CD14-positive monocyte (primary cell): Measurements from ENCODE around the gene CNPY1. TPM values are rescaled to one million over a fixed set of nuclear protein-coding genes. Genes with fewer than 3 reads are reported as not detected.

Experiments used
- DNase-seq, 3 donors: peaks; one replicate each; pipeline ENCODE4 v3.0.0-alpha.2; 2011 to 2022
- H2AFZ ChIP-seq: 2 replicates; pipeline ENCODE4 v1.6.0; 2012; ENCODE audit warnings: mild to moderate bottlenecking, low read depth, low read length, inconsistent platforms; ENCODE audit not compliant: insufficient read depth, poor library complexity, severe bottlenecking
- H3K27ac ChIP-seq, 2 donors: 1 replicate in 1 of 2; 2 replicates in 1 of 2; pipeline ENCODE4 v1.5.1; 2012 to 2013; ENCODE audit warnings: low read length in 2 of 2, control low read depth in 1 of 2, inconsistent platforms in 1 of 2, low read depth in 1 of 2, mild to moderate bottlenecking in 1 of 2
- H3K27me3 ChIP-seq, 2 donors: one replicate each; pipeline versions ENCODE4 v1.6.0 to v1.6.1; 2011 to 2013; ENCODE audit warnings: low read length in 2 of 2; ENCODE audit not compliant: control insufficient read depth in 2 of 2, insufficient read depth in 2 of 2
- H3K36me3 ChIP-seq, 2 donors: replicated peaks in 1 of 2; 1 replicate in 1 of 2; 2 replicates in 1 of 2; pipeline versions ENCODE4 v1.5.1 to v1.6.1; 2012 to 2013; ENCODE audit warnings: low read length in 2 of 2, control low read depth in 1 of 2, inconsistent platforms in 1 of 2, mild to moderate bottlenecking in 1 of 2; ENCODE audit not compliant: insufficient read depth in 2 of 2, control insufficient read depth in 1 of 2
- H3K4me1 ChIP-seq, 2 donors: 1 replicate in 1 of 2; 2 replicates in 1 of 2; pipeline versions ENCODE4 v1.5.1 to v1.6.1; 2012 to 2013; ENCODE audit warnings: low read length in 2 of 2, control low read depth in 1 of 2, inconsistent platforms in 1 of 2, mild to moderate bottlenecking in 1 of 2, moderate library complexity in 1 of 2; ENCODE audit not compliant: insufficient read depth in 2 of 2, control insufficient read depth in 1 of 2
- H3K4me2 ChIP-seq: replicated peaks from 2 replicates; pipeline ENCODE3; 2012; ENCODE audit warnings: low read length, moderate library complexity, mild to moderate bottlenecking; ENCODE audit not compliant: poor library complexity, severe bottlenecking; ENCODE audit errors: extremely low read depth
- H3K4me3 ChIP-seq, 3 experiments: fragments of 200-600 bp in 1 of 3; sonication (generic) in 1 of 3; replicated peaks in 1 of 3; 1 replicate in 2 of 3; 2 replicates in 1 of 3; pipeline ENCODE4 v1.5.1; 2011 to 2013; ENCODE audit warnings: low read length in 3 of 3, mild to moderate bottlenecking in 3 of 3, control low read depth in 2 of 3, low read depth in 2 of 3, inconsistent platforms in 1 of 3, moderate library complexity in 1 of 3
- H3K79me2 ChIP-seq: 2 replicates; pipeline ENCODE4 v1.6.0; 2012; ENCODE audit warnings: mild to moderate bottlenecking, control low read depth, inconsistent platforms, low read length, moderate library complexity; ENCODE audit not compliant: insufficient read depth
- H3K9ac ChIP-seq: 2 replicates; pipeline ENCODE4 v1.6.0; 2017; ENCODE audit warnings: low read length, mild to moderate bottlenecking; ENCODE audit not compliant: insufficient read depth, poor library complexity, severe bottlenecking
- H3K9me3 ChIP-seq, 2 donors: replicated peaks in 1 of 2; 1 replicate in 1 of 2; 2 replicates in 1 of 2; pipeline versions ENCODE4 v1.5.1 to v1.6.1; 2012 to 2013; ENCODE audit warnings: low read length in 2 of 2, control low read depth in 1 of 2; ENCODE audit not compliant: control insufficient read depth in 1 of 2, insufficient read depth in 1 of 2
- H4K20me1 ChIP-seq: 2 replicates; pipeline ENCODE4 v1.6.0; 2012; ENCODE audit warnings: mild to moderate bottlenecking, low read length, control low read depth, moderate library complexity; ENCODE audit not compliant: insufficient read depth
- H3K27ac Mint-ChIP-seq, 7 donors: one replicate each; pipeline ENCODE4 v1.8.0; 2020; ENCODE audit warnings: mild to moderate bottlenecking in 7 of 7, mixed read lengths in 7 of 7, moderate library complexity in 6 of 7, inconsistent platforms in 2 of 7
- H3K27me3 Mint-ChIP-seq, 3 donors: one replicate each; pipeline ENCODE4 v1.8.0; 2021 to 2022; ENCODE audit warnings: low read depth in 3 of 3, mild to moderate bottlenecking in 3 of 3, mixed read lengths in 3 of 3, moderate library complexity in 3 of 3, inconsistent platforms in 1 of 3
- H3K36me3 Mint-ChIP-seq, 2 donors: one replicate each; pipeline ENCODE4 v1.8.0; 2020; ENCODE audit warnings: mixed read lengths in 2 of 2, inconsistent platforms in 1 of 2, mild to moderate bottlenecking in 1 of 2
- H3K4me1 Mint-ChIP-seq: one replicate; pipeline ENCODE4 v1.8.0; 2020; ENCODE audit warnings: mild to moderate bottlenecking, mixed read lengths
- H3K4me3 Mint-ChIP-seq, 2 donors: one replicate each; pipeline ENCODE4 v1.8.0; 2020; ENCODE audit warnings: mild to moderate bottlenecking in 2 of 2, mixed read lengths in 2 of 2, moderate library complexity in 1 of 2
- H3K9me3 Mint-ChIP-seq, 7 donors: one replicate each; pipeline ENCODE4 v1.8.0; 2020 to 2022; ENCODE audit warnings: mixed read lengths in 7 of 7, mild to moderate bottlenecking in 6 of 7, moderate library complexity in 6 of 7, inconsistent platforms in 2 of 7
- CTCF ChIP-seq: fragments of 200-600 bp; IDR thresholded peaks from one replicate; pipeline ENCODE4 v1.8.0; 2022; ENCODE audit warnings: antibody characterized with exemption, mild to moderate bottlenecking
- WGBS: methylation state at CpG from one replicate; pipeline ENCODE4 v1.1.5; 2013; ENCODE audit warnings: missing lambda C conversion rate; ENCODE audit not compliant: insufficient coverage; 5-methylcytosine and 5-hydroxymethylcytosine counted together
- intact Hi-C, 2 donors: fragments of 100-400 bp; cut with micrococcal nuclease; formaldehyde crosslinking; loops; one replicate each; pipeline versions ENCODE4 v1.15.0 to v1.15.1; 2023
- polyA plus RNA-seq, 3 donors: library from polyadenylated mRNA; depleted of rRNA in 1 of 3; unstranded in 2 of 3; stranded (reverse) in 1 of 3; fragments of 300-500 nt in 2 of 3; fragments of >200 nt in 1 of 3; fragmentation: Illumina TruSeq in 2 of 3; gene quantifications; 1 replicate in 2 of 3; 2 replicates in 1 of 3; pipeline ENCODE4 v1.2.3, GENCODE V29; 2012 to 2021

CNPY1 gene
- polyA plus RNA-seq, 3 donors: not detected

GRCh38 chr7:155508376-155509358 is 37.7 kb downstream of the CNPY1 start:
- H3K27me3 Mint-ChIP-seq: peaks cover 87 to 100% (median 93%) of the 10 kb centered on the region in 3 donors
- Histone ChIP-seq H3K79me2 (no peaks in the 10 kb centered on the region), H3K36me3 (no peaks in the 10 kb centered on the region), H2AFZ (no peak overlapping the region), H3K27me3 (peaks cover 91 to 100% of the 10 kb centered on the region in 2 donors), H3K4me3 (no peak overlapping the region), H3K4me1 (peaks cover 9 to 13% of the 10 kb centered on the region in 2 donors), H4K20me1 (no peaks in the 10 kb centered on the region), H3K27ac (no peak overlapping the region), H3K9me3 (peaks cover 0 to 4% of the 10 kb centered on the region in 2 donors), H3K9ac (no peak overlapping the region), H3K4me2 (no peak overlapping the region)
- intact Hi-C loops: no loop called here
- no peak overlapping the region for H3K27ac Mint-ChIP-seq
- WGBS: 11% methylated on average over 14 of the region's 29 CpGs
- no peak for TF ChIP-seq CTCF
- peak overlapping the region in 1 of 2 donors; percentile 86 for H3K4me3 Mint-ChIP-seq
- H3K9me3 Mint-ChIP-seq: peaks cover 0 to 15% (median 5%) of the 10 kb centered on the region in 7 donors
- H3K4me1 Mint-ChIP-seq: peaks cover 17% of the 10 kb centered on the region
- peaks cover 2 to 7% of the 10 kb centered on the region in 2 donors for H3K36me3 Mint-ChIP-seq
- DNase-seq: no peak

- Histone ChIP-seq H3K27ac (no peak overlapping the region), H3K4me3 (no peak overlapping the region), H3K4me1 (peaks cover 9 to 13% of the 10 kb centered on the region in 2 donors), H3K9me3 (peaks cover 0 to 4% of the 10 kb centered on the region in 2 donors), H3K4me2 (no peak overlapping the region), H3K27me3 (peaks cover 94 to 100% of the 10 kb centered on the region in 2 donors), H3K9ac (no peak overlapping the region), H4K20me1 (no peaks in the 10 kb centered on the region), H3K79me2 (no peaks in the 10 kb centered on the region), H3K36me3 (no peaks in the 10 kb centered on the region), H2AFZ (no peak overlapping the region)
- H3K27me3 Mint-ChIP-seq: peaks cover 90 to 99% (median 90%) of the 10 kb centered on the region in 3 donors
- peak overlapping the region in 1 of 2 donors; percentile 78 for H3K4me3 Mint-ChIP-seq
- peaks cover 0 to 15% (median 5%) of the 10 kb centered on the region in 7 donors for H3K9me3 Mint-ChIP-seq
- intact Hi-C loops: no loop called here
- no CpG with 5 or more reads among the region's 4 CpGs for WGBS
- peaks cover 17% of the 10 kb centered on the region for H3K4me1 Mint-ChIP-seq
- TF ChIP-seq CTCF: no peak
- no peak for DNase-seq
- H3K36me3 Mint-ChIP-seq: peaks cover 2 to 7% of the 10 kb centered on the region in 2 donors
- no peak overlapping the region for H3K27ac Mint-ChIP-seq
Observed at GRCh38 chr7:155507576-155507975, 38.8 kb downstream of the CNPY1 start.
